ENCODE results near the gene FYB1. TPM values are rescaled to one million over a fixed set of nuclear protein-coding genes. Genes with fewer than 3 reads are reported as not detected.

Gene FYB1
- total RNA-seq, 1 donor = under 0.01 TPM

DNA sequence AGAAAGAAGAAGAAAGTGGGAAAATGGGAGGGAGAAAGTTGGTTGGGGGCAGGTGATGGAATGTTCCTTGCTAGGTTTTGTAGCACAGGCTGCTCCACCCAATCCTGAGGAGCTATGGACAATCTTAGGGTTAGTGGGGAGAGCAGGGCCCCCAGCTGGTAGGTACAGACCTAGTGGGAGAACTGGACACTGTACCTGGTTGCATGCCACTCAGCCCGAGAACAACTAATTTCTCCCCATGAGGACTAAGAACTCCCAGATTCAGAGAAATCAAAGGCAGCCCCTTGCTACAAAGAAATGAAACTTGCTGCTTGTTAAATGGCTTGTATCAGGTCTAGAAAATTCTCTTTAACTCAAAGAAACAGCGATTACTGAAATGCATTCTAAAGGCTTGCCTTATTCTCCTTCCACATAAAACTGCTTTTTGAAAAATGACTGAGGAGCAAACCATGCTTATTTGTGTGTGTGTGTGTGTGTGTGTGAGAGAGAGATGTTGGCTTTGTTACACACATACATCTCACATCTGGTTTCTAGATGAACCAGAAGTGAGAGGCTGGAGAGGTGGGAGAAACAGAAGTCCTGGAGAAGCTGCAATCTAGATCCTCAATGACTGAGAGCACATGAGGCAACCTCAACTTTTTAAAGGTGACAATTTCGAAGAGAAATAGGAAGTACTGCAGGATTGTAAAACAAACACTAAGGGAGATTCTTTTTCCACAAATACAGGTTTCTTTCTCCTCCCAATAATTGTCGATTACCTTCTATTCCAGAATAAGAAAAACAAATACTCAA, 28.9 kb downstream of the FYB1 start:
- TF ChIP-seq, protein P1, sequence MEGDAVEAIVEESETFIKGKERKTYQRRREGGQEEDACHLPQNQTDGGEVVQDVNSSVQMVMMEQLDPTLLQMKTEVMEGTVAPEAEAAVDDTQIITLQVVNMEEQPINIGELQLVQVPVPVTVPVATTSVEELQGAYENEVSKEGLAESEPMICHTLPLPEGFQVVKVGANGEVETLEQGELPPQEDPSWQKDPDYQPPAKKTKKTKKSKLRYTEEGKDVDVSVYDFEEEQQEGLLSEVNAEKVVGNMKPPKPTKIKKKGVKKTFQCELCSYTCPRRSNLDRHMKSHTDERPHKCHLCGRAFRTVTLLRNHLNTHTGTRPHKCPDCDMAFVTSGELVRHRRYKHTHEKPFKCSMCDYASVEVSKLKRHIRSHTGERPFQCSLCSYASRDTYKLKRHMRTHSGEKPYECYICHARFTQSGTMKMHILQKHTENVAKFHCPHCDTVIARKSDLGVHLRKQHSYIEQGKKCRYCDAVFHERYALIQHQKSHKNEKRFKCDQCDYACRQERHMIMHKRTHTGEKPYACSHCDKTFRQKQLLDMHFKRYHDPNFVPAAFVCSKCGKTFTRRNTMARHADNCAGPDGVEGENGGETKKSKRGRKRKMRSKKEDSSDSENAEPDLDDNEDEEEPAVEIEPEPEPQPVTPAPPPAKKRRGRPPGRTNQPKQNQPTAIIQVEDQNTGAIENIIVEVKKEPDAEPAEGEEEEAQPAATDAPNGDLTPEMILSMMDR (IDR thresholded peaks at IDR 0.05; ENCODE audit: extremely low read depth, low read depth, low read length) = no peak
- Histone ChIP-seq H4K20me1 (ENCODE audit: insufficient read depth, low read length) (no peaks in the 10 kb centered on the region), H3K9me3 (ENCODE audit: low read depth, low read length) (no peaks in the 10 kb centered on the region), H3K4me2 (ENCODE audit: insufficient read depth, low read length) (no peak overlapping the region), H3K36me3 (ENCODE audit: insufficient read depth, low read length) (no peaks in the 10 kb centered on the region), H3K79me2 (ENCODE audit: insufficient read depth, low read length) (no peaks in the 10 kb centered on the region), H3K27me3 (ENCODE audit: insufficient read depth, low read length) (peaks cover 36% of the 10 kb centered on the region), H2AFZ (ENCODE audit: low read length) (no peak overlapping the region), H3K27ac (ENCODE audit: low read depth, low read length) (no peak overlapping the region), H3K4me1 (ENCODE audit: insufficient read depth, low read length) (peaks cover 9% of the 10 kb centered on the region), H3K4me3 (ENCODE audit: insufficient read depth, low read length) (no peak overlapping the region)
- DNase-seq (ENCODE audit: insufficient read length, low spot score, missing footprints) = no peak

DNA sequence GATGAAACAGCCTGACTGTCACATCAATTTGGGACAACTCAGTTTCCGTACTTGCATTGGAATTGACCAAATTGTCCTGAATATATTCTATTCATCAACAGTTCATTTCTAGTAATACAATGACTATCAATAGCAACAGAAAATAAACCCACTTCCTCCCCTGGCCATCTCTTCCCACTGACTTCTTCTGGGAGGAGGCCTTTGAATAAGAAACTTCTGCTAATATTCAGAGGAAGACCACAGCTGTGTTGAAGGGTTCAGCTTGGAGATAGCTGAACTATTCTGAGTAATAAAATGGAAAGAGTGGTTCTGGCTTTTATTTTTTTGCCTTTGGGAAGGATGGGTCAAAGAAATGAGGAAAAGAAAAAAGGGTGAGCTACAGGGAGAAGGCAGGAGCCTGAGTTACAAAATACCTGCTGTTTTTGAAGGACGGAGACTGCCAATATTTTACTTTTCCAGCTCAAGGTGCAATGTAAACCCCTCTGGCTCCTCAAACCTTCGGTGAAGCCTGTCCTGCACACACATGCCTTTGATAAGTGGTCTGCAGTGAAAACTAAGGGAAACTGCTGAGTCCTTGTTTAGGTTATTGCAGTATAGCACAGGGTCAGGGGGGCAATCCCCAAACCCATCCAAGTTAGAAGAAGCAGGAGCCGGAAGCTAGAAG, 29.9 kb downstream of the FYB1 start:
- Histone ChIP-seq H3K27me3 (ENCODE audit: insufficient read depth, low read length) (peaks cover 36% of the 10 kb centered on the region), H3K9me3 (ENCODE audit: low read depth, low read length) (no peaks in the 10 kb centered on the region), H4K20me1 (ENCODE audit: insufficient read depth, low read length) (no peaks in the 10 kb centered on the region), H3K79me2 (ENCODE audit: insufficient read depth, low read length) (no peaks in the 10 kb centered on the region), H3K27ac (ENCODE audit: low read depth, low read length) (no peak overlapping the region), H2AFZ (ENCODE audit: low read length) (no peak overlapping the region), H3K36me3 (ENCODE audit: insufficient read depth, low read length) (no peaks in the 10 kb centered on the region), H3K4me2 (ENCODE audit: insufficient read depth, low read length) (no peak overlapping the region), H3K4me3 (ENCODE audit: insufficient read depth, low read length) (no peak overlapping the region), H3K4me1 (ENCODE audit: insufficient read depth, low read length) (peaks cover under 1% of the 10 kb centered on the region)
- DNase-seq (ENCODE audit: insufficient read length, low spot score, missing footprints) = no peak
- TF ChIP-seq, protein P1 (IDR thresholded peaks at IDR 0.05; ENCODE audit: extremely low read depth, low read depth, low read length) = no peak

DNA sequence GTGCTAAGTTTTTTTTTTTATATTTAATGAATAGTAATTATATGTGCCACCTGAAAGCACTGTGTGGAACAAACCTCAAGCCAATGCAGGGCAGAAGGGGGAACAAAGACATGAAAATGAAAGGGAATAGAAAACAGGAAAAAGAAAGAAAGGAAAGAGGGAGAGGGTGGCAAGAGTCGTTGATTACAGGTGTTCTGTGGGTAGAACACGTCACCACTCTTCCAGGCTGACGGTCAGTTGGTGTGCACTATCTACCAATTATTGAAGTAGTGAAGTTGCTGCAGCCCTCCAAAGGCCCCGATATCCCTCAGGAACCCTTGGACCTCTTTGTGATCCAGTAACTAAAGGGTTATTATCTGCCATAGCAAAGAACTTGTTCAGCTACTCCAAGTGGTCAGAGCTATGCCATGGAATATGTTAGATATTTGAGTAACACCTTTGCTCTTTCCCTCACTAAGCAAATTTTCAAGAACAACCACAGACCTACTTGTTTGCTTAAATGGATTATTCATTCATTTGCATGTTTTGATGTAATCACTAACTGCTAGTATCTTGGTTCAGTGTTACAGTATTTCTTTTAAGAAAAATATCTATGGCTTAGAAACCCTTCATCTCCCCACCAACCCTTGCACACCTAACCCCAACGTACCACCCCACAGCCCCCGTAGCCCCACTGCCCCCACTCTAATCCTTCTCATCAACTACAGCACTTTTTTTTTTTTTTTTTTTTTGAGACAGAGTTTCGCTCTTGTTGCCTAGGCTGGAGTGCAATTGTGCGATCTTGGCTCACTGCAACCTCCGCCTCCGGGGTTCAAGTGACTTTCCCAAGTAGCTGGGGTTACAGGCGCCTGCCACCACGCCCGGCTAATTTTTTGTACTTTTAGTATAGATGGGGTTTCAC, 31.3 kb downstream of the FYB1 start:
- no peak overlapping the region for H3K4me3 ChIP-seq (ENCODE audit: insufficient read depth, low read length)
- peaks cover 29% of the 10 kb centered on the region for H3K27me3 ChIP-seq (ENCODE audit: insufficient read depth, low read length)
- H3K36me3 ChIP-seq (ENCODE audit: insufficient read depth, low read length) = no peaks in the 10 kb centered on the region
- H3K27ac ChIP-seq (ENCODE audit: low read depth, low read length) = no peak overlapping the region
- no peak overlapping the region for H2AFZ ChIP-seq (ENCODE audit: low read length)
- no peaks in the 10 kb centered on the region for H3K9me3 ChIP-seq (ENCODE audit: low read depth, low read length)
- TF ChIP-seq, protein P1 (IDR thresholded peaks at IDR 0.05; ENCODE audit: extremely low read depth, low read depth, low read length) = no peak
- no peaks in the 10 kb centered on the region for H3K79me2 ChIP-seq (ENCODE audit: insufficient read depth, low read length)
- no peak overlapping the region for H3K4me2 ChIP-seq (ENCODE audit: insufficient read depth, low read length)
- no peak for DNase-seq (ENCODE audit: insufficient read length, low spot score, missing footprints)
- no peaks in the 10 kb centered on the region for H4K20me1 ChIP-seq (ENCODE audit: insufficient read depth, low read length)
- no peaks in the 10 kb centered on the region for H3K4me1 ChIP-seq (ENCODE audit: insufficient read depth, low read length)
